Naive thymus-derived CD8-positive, alpha-beta T cell (primary cell): ENCODE measurements around the gene NENF. TPM values are rescaled to one million over a fixed set of nuclear protein-coding genes. Genes with fewer than 3 reads are reported as not detected.
A peak's percentile ranks its signal among the peaks of the same experiment; 100 is the strongest.
"Not testable (repeated sequence)": the region's sequence is repeated elsewhere in the genome, so short reads cannot be mapped to it uniquely, and the experiment has no call there.

ENCODE experiments used
- ATAC-seq, 2 donors: fragments of 150-1000 bp; cut with Tn5 transposase in 1 of 2; sonication (Bioruptor Pico), chemical (Tn5 transposase) in 1 of 2; 1 replicate in 1 of 2; 2 replicates in 1 of 2; pipeline ENCODE4 v1.10.0; 2021; ENCODE audit warnings: mild to moderate bottlenecking in 2 of 2, moderate library complexity in 2 of 2
- POLR2A ChIA-PET: fragments of 350-600 bp; sonication (Branson Sonifier 250); formaldehyde crosslinking; loops from one replicate; lab custom pipeline; 2021; ENCODE audit warnings: antibody characterized with exemption; lab: Charles Lee
- DNase-seq, 10 donors: peaks; one replicate each; pipeline versions ENCODE4 v3.0.0 to v3.0.0-alpha.2; 2020 to 2022
- H3K27ac Mint-ChIP-seq, 10 donors: one replicate each; pipeline ENCODE4 v1.8.0; 2020 to 2022; ENCODE audit warnings: mild to moderate bottlenecking in 10 of 10, mixed read lengths in 10 of 10, moderate library complexity in 4 of 10, inconsistent platforms in 1 of 10
- H3K27me3 Mint-ChIP-seq, 5 donors: one replicate each; pipeline ENCODE4 v1.8.0; 2021 to 2022; ENCODE audit warnings: mixed read lengths in 5 of 5
- H3K36me3 Mint-ChIP-seq, 3 donors: one replicate each; pipeline ENCODE4 v1.8.0; 2020 to 2022; ENCODE audit warnings: mixed read lengths in 3 of 3, mild to moderate bottlenecking in 2 of 3, inconsistent platforms in 1 of 3
- H3K4me1 Mint-ChIP-seq, 4 donors: one replicate each; pipeline ENCODE4 v1.8.0; 2021 to 2022; ENCODE audit warnings: mixed read lengths in 4 of 4
- H3K4me3 Mint-ChIP-seq, 10 donors: one replicate each; pipeline ENCODE4 v1.8.0; 2020 to 2022; ENCODE audit warnings: mild to moderate bottlenecking in 10 of 10, mixed read lengths in 10 of 10, moderate library complexity in 6 of 10, inconsistent platforms in 1 of 10
- H3K9me3 Mint-ChIP-seq, 9 donors: one replicate each; pipeline ENCODE4 v1.8.0; 2020 to 2022; ENCODE audit warnings: mixed read lengths in 9 of 9, mild to moderate bottlenecking in 3 of 9, inconsistent platforms in 1 of 9, moderate library complexity in 1 of 9
- polyA plus RNA-seq, 3 donors: library from polyadenylated mRNA; unstranded; fragments of 300-500 nt; fragmentation: Illumina TruSeq; gene quantifications; one replicate each; pipeline ENCODE4 v1.2.3, GENCODE V29; 2021
- total RNA-seq, 8 experiments: library from RNA in 2 of 8; stranded (reverse) in 2 of 8; gene quantifications; one replicate each; pipeline ENCODE4 v1.2.3 and lab custom pipeline; 2021 to 2026

NENF gene
- total RNA-seq (10 to 100 TPM; 21.5 to 25.1 TPM), polyA plus RNA-seq (10 to 100 TPM; 35.9 to 68.0 (median 64.9) TPM), total RNA-seq (lab: John Stamatoyannopoulos, UW) (12.6 to 23.0 (median 20.5) reads per million in 6 experiments)

- POLR2A ChIA-PET = interaction anchor here (2.1 kb wide), 1 partner anchor 147 kb away, joined by 12 read pairs; the partner anchor contains the start of gene PPP2R5A
- DNase-seq = peak; percentile 51 to 76 (median 70)
- H3K9me3 Mint-ChIP-seq = no peaks in the 10 kb centered on the region
- no peaks in the 10 kb centered on the region for H3K36me3 Mint-ChIP-seq
- H3K27ac Mint-ChIP-seq = peak within 1 kb of the TSS in 9 of 10 donors; percentile 23 to 87 (median 68)
- peak; percentile 97 to 99 for ATAC-seq
- H3K4me3 Mint-ChIP-seq = peak within 1 kb of the TSS; percentile 60 to 85 (median 80)
- peaks cover 14 to 33% (median 25%) of the 10 kb centered on the region in 4 donors for H3K4me1 Mint-ChIP-seq
- H3K27me3 Mint-ChIP-seq = no peaks in the 10 kb centered on the region
These were observed at the start of gene NENF for GRCh38 chr1:212432661-212433576. TSS of gene NENF (plus strand) at chr1:212432920. CDS start at chr1:212432944, 24 bp downstream.

GRCh38 chr1:212386029-212386428 is 46.7 kb upstream of the NENF start:
- Mint-ChIP-seq H3K4me1 (peaks cover 0 to 10% (median 5%) of the 10 kb centered on the region in 4 donors), H3K27me3 (no peaks in the 10 kb centered on the region), H3K4me3 (no peak overlapping the region), H3K36me3 (peaks cover 17 to 86% (median 33%) of the 10 kb centered on the region in 3 donors), H3K27ac (peak overlapping the region in 4 of 10 donors; percentile 6 to 60 (median 26)), H3K9me3 (peaks cover 0 to 16% (median 10%) of the 10 kb centered on the region in 9 donors)
- POLR2A ChIA-PET = no interaction called here
- ATAC-seq (no peak), DNase-seq (no peak)

GRCh38 chr1:212388985-212389716 is 43.6 kb upstream of the NENF start:
- peaks cover 6 to 21% (median 16%) of the 10 kb centered on the region in 4 donors for H3K4me1 Mint-ChIP-seq
- H3K27ac Mint-ChIP-seq = peak overlapping the region in 1 of 10 donors; percentile 12
- no peak overlapping the region for H3K4me3 Mint-ChIP-seq
- no peak for DNase-seq
- no peaks in the 10 kb centered on the region for H3K27me3 Mint-ChIP-seq
- POLR2A ChIA-PET = no interaction called here
- ATAC-seq = no peak
- H3K9me3 Mint-ChIP-seq = peaks cover 3 to 26% (median 11%) of the 10 kb centered on the region in 9 donors
- H3K36me3 Mint-ChIP-seq = peaks cover 22 to 80% (median 43%) of the 10 kb centered on the region in 3 donors

- H3K27me3 Mint-ChIP-seq = not testable (repeated sequence)
- peaks cover 12 to 21% (median 13%) of the 10 kb centered on the region in 4 donors for H3K4me1 Mint-ChIP-seq
These were observed 36.9 kb upstream of the NENF start for GRCh38 chr1:212395678-212396437.

GRCh38 chr1:212396638-212397037 is 36.1 kb upstream of the NENF start:
- Mint-ChIP-seq H3K27me3 (no peaks in the 10 kb centered on the region), H3K4me3 (no peak overlapping the region), H3K9me3 (peaks cover 0 to 36% (median 7%) of the 10 kb centered on the region in 9 donors), H3K4me1 (peaks cover 10 to 17% (median 14%) of the 10 kb centered on the region in 4 donors), H3K27ac (no peak overlapping the region), H3K36me3 (peaks cover 24 to 53% (median 48%) of the 10 kb centered on the region in 3 donors)
- POLR2A ChIA-PET = no interaction called here
- ATAC-seq = no peak
- DNase-seq = no peak

More at GRCh38 chr1:212395678-212396437, 36.9 kb upstream of the NENF start:
- H3K4me3 Mint-ChIP-seq, POLR2A ChIA-PET, DNase-seq, ATAC-seq, H3K27ac Mint-ChIP-seq: not testable (repeated sequence)
- Mint-ChIP-seq H3K9me3 (peaks cover 0 to 37% (median 7%) of the 10 kb centered on the region in 9 donors), H3K36me3 (peaks cover 26 to 60% (median 51%) of the 10 kb centered on the region in 3 donors)

- DNase-seq (no peak), ATAC-seq (no peak)
- Mint-ChIP-seq H3K4me1 (peaks cover 10 to 15% (median 14%) of the 10 kb centered on the region in 4 donors), H3K4me3 (no peak overlapping the region), H3K9me3 (peaks cover 0 to 36% (median 7%) of the 10 kb centered on the region in 9 donors), H3K27ac (peak overlapping the region in 1 of 10 donors; percentile 53), H3K36me3 (peaks cover 22 to 55% (median 50%) of the 10 kb centered on the region in 3 donors), H3K27me3 (no peaks in the 10 kb centered on the region)
- POLR2A ChIA-PET = no interaction called here
These were observed 35.5 kb upstream of the NENF start for GRCh38 chr1:212397171-212397570.

GRCh38 chr1:212401042-212401441 is 31.7 kb upstream of the NENF start:
- no peaks in the 10 kb centered on the region for H3K27me3 Mint-ChIP-seq
- H3K36me3 Mint-ChIP-seq = peaks cover 26 to 66% (median 54%) of the 10 kb centered on the region in 3 donors
- H3K27ac Mint-ChIP-seq = no peak overlapping the region
- H3K4me1 Mint-ChIP-seq = peaks cover 11 to 17% (median 13%) of the 10 kb centered on the region in 4 donors
- ATAC-seq = no peak
- peaks cover 0 to 22% (median 7%) of the 10 kb centered on the region in 9 donors for H3K9me3 Mint-ChIP-seq
- POLR2A ChIA-PET = no interaction called here
- no peak overlapping the region for H3K4me3 Mint-ChIP-seq
- no peak for DNase-seq

GRCh38 chr1:212401838-212402582 is 30.7 kb upstream of the NENF start:
- H3K36me3 Mint-ChIP-seq = peaks cover 17 to 63% (median 53%) of the 10 kb centered on the region in 3 donors
- no peak overlapping the region for H3K4me3 Mint-ChIP-seq
- ATAC-seq (no peak), DNase-seq (no peak)
- POLR2A ChIA-PET = no interaction called here
- no peak overlapping the region for H3K27ac Mint-ChIP-seq
- no peaks in the 10 kb centered on the region for H3K27me3 Mint-ChIP-seq
- H3K4me1 Mint-ChIP-seq = peaks cover 11 to 17% (median 13%) of the 10 kb centered on the region in 4 donors
- H3K9me3 Mint-ChIP-seq = peaks cover 0 to 13% (median 4%) of the 10 kb centered on the region in 9 donors

GRCh38 chr1:212402666-212403321 is 29.9 kb upstream of the NENF start:
- Mint-ChIP-seq H3K36me3 (peaks cover 12 to 66% (median 51%) of the 10 kb centered on the region in 3 donors), H3K4me3 (no peak overlapping the region), H3K4me1 (peaks cover 11 to 17% (median 13%) of the 10 kb centered on the region in 4 donors), H3K9me3 (peaks cover 0 to 7% (median 0%) of the 10 kb centered on the region in 9 donors), H3K27ac (peak overlapping the region in 1 of 10 donors; percentile 75), H3K27me3 (no peaks in the 10 kb centered on the region)
- POLR2A ChIA-PET = no interaction called here
- DNase-seq (no peak), ATAC-seq (no peak)

- Mint-ChIP-seq H3K27ac (no peak overlapping the region), H3K27me3 (no peaks in the 10 kb centered on the region), H3K9me3 (no peaks in the 10 kb centered on the region), H3K4me3 (no peak overlapping the region), H3K36me3 (peaks cover 10 to 56% (median 35%) of the 10 kb centered on the region in 3 donors), H3K4me1 (peaks cover 30 to 45% (median 40%) of the 10 kb centered on the region in 4 donors)
- POLR2A ChIA-PET = no interaction called here
- no peak for ATAC-seq
- peak in 1 of 10 donors; percentile 27 for DNase-seq
These were observed 22.4 kb upstream of the NENF start for GRCh38 chr1:212410231-212410820.
